ENCODE measurements around the gene CTTNBP2. TPM values are rescaled to one million over a fixed set of nuclear protein-coding genes. Genes with fewer than 3 reads are reported as not detected.

The CTTNBP2 gene
- total RNA-seq, 1 donor from 2014 or later = 6.1 TPM

GRCh38 chr7:117872561-117873309, 506 bp downstream of the CTTNBP2 start:
- peak; percentile 31 for DNase-seq (ENCODE audit: low read depth)

- DNase-seq (ENCODE audit: low read depth) = peak; percentile 8
Observed at GRCh38 chr7:117871778-117872538, 1.3 kb downstream of the CTTNBP2 start.

- DNase-seq (ENCODE audit: low read depth) = no peak
Observed at GRCh38 chr7:117871401-117871777, 1.9 kb downstream of the CTTNBP2 start.

GRCh38 chr7:117870448-117871130, 2.7 kb downstream of the CTTNBP2 start:
- no peak for DNase-seq (ENCODE audit: low read depth)

- no peak for DNase-seq (ENCODE audit: low read depth)
Observed at GRCh38 chr7:117869374-117869773, 3.9 kb downstream of the CTTNBP2 start.

GRCh38 chr7:117863618-117864017, 9.6 kb downstream of the CTTNBP2 start:
- DNase-seq (ENCODE audit: low read depth) = no peak

GRCh38 chr7:117862378-117862777, 10.9 kb downstream of the CTTNBP2 start:
- no peak for DNase-seq (ENCODE audit: low read depth)

GRCh38 chr7:117859246-117859812, 13.9 kb downstream of the CTTNBP2 start:
- no peak for DNase-seq (ENCODE audit: low read depth)

GRCh38 chr7:117858712-117859111, 14.5 kb downstream of the CTTNBP2 start:
- DNase-seq (ENCODE audit: low read depth) = peak; percentile 19

- DNase-seq (ENCODE audit: low read depth) = no peak
Observed at GRCh38 chr7:117857718-117858117, 15.5 kb downstream of the CTTNBP2 start.

- no peak for DNase-seq (ENCODE audit: low read depth)
Observed at GRCh38 chr7:117856196-117856595, 17.0 kb downstream of the CTTNBP2 start.

GRCh38 chr7:117854186-117854585, 19.1 kb downstream of the CTTNBP2 start:
- DNase-seq (ENCODE audit: low read depth) = no peak

- no peak for DNase-seq (ENCODE audit: low read depth)
Observed at GRCh38 chr7:117848941-117849340, 24.3 kb downstream of the CTTNBP2 start.

- DNase-seq (ENCODE audit: low read depth) = no peak
Observed at GRCh38 chr7:117844678-117845077, 28.6 kb downstream of the CTTNBP2 start.

GRCh38 chr7:117841611-117842010, 31.6 kb downstream of the CTTNBP2 start:
- no peak for DNase-seq (ENCODE audit: low read depth)

- no peak for DNase-seq (ENCODE audit: low read depth)
Observed at GRCh38 chr7:117841011-117841410, 32.2 kb downstream of the CTTNBP2 start.

GRCh38 chr7:117839507-117839906, 33.7 kb downstream of the CTTNBP2 start:
- no peak for DNase-seq (ENCODE audit: low read depth)

- no peak for DNase-seq (ENCODE audit: low read depth)
Observed at GRCh38 chr7:117837841-117838240, 35.4 kb downstream of the CTTNBP2 start.

- DNase-seq (ENCODE audit: low read depth) = no peak
Observed at GRCh38 chr7:117835016-117835664, 38.1 kb downstream of the CTTNBP2 start.

GRCh38 chr7:117830422-117830954, 42.8 kb downstream of the CTTNBP2 start:
- no peak for DNase-seq (ENCODE audit: low read depth)
